GM19438 (cell line): Measurements from ENCODE around the gene RCL1.
"Not testable (repeated sequence)": the region's sequence is repeated elsewhere in the genome, so short reads cannot be mapped to it uniquely, and the experiment has no call there.

Source experiments
- ATAC-seq: cut with Tn5 transposase; IDR thresholded peaks from one replicate; pipeline ENCODE4 v1.9.1; 2021; ENCODE audit warnings: low read depth; ENCODE audit not compliant: unreplicated experiment

The RCL1 gene

DNA sequence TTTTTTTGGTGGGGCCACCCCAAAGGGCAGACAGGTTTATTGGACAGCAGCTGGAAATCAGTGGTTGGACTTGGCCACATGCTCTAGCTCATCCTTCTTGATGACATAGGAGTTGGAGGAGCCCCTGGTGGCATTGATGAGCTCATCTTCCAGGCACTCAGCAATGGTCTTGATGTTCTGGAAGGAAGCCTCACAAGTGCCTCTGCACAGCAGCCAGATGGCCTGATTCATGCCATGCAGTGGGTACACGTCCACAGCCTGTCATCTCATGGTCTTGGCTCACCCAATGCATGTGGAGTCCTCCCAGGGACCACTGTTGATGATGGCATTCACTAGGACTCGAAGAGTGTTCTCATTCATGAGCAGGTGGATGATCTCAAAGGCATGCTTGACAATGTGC is 11.3 kb upstream of the RCL1 start:
- no peak for ATAC-seq

- not testable (repeated sequence) for ATAC-seq
Observed at GRCh38 chr9:4783191-4783590, 9.6 kb upstream of the RCL1 start.

DNA sequence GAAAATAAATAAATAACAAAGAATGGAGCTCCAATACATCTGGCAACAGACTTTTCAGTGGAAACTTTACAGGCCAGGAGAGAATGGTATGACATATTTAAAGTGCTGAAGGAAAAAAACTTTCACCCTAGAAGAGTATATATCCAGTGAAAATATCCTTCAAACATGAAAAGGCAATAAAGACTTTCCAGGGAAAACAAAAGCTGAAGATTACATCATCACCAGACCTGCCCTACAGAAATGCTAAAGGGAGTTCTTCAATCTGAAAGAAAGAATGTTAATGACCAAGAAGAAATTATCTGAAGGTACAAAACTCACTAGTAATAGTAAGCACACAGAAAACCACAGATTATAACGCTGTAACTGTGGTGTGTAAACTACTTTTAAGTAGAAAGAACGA is 8.3 kb upstream of the RCL1 start:
- ATAC-seq = no peak

DNA sequence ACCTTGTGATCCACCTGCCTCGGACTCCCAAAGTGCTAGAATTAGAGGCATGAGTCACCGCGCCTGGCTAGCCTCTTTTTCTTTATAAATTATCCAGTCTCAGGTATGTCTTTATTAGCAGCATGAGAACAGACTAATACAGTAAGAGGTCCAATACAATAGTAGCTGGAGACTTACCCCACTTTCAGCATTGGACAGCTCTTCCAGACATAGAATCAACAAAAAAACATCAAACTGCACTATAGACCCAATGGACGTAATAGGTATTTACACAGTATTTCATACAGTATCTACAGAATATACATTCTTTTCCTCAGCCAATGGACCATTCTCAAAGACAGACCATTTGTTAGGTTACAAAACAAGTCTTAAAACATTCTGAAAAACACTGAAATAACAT is 6.1 kb upstream of the RCL1 start:
- no peak for ATAC-seq

DNA sequence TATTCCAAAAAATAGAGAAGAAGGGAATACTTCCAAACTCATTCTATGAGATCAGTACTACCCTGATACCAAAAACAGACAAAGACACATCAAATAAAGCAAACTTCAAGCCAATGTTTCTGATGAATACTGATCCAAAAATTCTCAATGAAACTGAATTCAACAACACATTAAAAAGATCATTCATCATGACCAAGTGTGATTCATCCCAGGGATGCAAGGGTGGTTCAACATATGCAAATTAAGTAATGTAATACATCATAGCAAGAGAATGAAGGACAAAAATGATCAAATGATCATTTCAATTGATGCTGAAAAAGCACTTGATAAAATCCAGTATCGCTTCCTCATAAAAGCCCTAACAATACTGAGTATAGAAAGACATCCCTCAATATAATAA is 4.9 kb upstream of the RCL1 start:
- ATAC-seq = no peak

DNA sequence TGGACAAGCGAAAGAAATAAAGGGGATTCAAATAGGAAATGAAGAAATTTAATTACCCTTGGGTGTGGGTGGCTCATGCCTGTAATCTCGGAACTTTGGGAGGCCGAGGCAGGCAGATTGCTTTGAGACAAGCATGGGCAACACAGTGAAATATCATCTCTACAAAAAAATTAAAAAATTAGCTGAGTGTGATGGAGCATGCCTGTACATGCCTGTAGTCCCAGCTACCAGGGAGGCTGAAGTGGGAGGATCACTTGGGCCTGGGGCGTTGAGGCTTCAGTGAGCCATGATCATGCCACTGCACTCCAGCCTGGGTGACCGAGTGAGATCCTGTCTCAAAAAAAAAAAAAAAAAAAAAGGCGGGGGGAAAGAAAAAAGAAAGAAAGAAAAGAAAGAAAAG is 4.0 kb upstream of the RCL1 start:
- no peak for ATAC-seq

- peak; percentile 38 for ATAC-seq
Observed at GRCh38 chr9:4792054-4792571, 631 bp upstream of the RCL1 start.

DNA sequence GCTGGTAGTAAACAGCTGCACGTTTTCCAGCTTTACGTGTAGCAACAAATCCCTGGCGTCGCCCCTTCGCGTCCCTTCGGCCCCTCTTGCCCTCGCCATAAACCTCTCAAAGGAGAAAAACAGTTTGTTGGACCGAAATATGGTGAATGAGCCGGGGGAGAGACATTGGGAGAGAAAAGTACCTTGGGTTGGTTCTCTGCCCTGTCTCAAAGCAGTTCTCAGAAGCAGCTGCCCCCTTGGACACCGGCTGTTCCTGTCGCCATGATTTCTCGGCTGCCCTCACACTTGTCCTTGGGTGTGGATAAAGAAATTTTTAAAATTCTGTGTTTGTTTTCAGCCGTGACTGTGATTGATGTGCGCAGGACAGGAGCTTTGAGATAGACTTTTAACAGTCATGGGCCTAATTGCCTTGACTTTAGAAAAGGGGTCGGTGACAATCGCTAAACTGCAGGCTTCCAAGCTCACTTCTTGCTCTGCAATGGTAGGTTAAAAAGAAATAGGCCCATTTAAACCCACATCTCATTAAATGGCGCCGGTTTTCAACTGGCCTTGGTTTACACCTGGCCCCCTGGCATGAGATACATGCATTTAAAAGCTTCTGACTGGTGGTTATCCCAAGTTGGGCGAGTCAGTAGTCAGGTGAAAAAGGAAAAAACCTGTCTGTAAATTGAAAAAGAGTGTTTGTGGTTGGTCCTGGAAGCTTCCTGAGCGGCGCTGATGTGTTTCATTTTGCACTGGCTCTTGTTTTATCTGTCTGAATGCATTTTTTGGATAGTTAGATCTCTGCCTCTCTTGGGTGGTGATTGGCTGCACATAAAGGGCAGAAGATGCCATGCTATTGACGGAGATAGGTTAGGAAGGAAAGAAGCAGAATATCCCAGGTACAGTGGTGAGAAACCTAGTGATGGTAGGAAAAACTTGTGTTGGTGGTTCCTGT is 983 bp downstream of the RCL1 start:
- ATAC-seq = no peak

- no peak for ATAC-seq
Observed at GRCh38 chr9:4794691-4795090, 1.9 kb downstream of the RCL1 start.

- ATAC-seq = not testable (repeated sequence)
Observed at GRCh38 chr9:4795108-4795507, 2.4 kb downstream of the RCL1 start.

DNA sequence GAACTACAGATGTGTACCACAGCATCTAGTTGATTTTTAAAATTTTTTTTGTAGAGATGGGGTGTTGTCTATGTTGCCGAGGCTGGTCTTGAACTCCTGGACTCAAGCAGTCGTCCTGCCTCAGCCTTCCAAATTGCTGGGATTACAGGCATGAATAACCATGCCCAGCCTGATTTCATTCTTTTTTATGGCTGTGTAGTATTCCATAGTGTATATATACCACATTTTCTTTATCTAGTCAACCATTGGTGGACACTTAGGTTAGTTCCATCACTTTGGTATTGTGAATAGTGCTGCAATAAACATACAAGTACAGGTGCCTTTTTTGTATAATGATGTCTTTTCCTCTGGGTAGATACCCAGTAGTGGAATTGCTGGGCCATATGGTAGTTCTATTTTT is 3.8 kb downstream of the RCL1 start:
- no peak for ATAC-seq

GRCh38 chr9:4796988-4797853 is 4.5 kb downstream of the RCL1 start:
- ATAC-seq = no peak

DNA sequence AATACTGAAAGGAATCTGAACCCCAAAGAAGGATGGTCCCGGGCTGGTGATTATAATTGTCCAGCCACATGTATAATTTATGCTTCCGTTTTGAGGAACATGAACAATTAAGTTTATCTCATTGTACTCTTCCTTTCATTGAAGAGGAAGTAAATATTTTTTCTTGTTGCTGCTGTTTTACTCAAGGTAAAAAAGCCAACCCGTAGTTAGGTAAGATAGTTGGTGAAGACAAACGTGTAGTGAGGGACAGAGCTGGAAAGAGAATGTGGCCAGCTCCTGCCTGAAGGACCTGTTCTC is 5.1 kb downstream of the RCL1 start:
- no peak for ATAC-seq

- no peak for ATAC-seq
Observed at GRCh38 chr9:4798281-4799032, 5.7 kb downstream of the RCL1 start.

DNA sequence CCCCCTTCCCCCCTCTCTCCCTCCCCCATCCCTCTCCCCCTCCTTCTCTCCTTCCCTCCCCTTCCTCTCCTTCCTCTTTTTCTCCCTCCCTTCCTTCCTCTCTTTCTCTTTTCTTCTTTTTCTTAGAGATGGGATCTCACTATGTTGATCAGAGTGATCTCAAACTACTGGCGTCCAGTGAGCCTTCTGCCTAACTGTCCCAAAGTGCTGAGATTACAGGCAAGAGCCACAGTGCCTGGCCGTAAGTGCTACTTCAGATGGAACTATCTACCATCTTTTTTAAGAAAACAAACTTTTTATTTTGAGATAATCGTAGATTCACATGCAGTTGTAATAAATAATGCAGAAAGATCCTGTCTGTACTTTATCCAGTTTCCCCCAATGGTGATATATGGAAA is 6.3 kb downstream of the RCL1 start:
- ATAC-seq = no peak

DNA sequence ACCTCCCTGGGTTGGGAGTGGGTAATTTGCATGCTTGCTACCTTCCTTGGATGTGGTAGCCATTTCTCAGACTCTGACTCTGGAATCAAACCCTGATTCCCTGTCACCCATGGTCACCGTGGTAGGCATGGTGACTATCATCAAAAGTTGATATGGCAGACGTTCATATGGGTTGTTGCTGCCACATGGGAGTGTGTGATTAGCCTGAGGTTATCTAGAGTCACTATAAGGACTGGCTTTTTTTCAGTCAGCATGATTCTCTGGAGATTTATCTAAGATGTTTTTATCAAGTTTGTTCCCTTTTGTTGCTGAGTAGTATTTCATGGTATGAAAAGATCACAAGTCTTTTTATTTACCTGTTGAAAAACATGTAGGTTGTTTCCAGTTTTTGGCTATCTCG is 7.0 kb downstream of the RCL1 start:
- ATAC-seq = no peak

- no peak for ATAC-seq
Observed at GRCh38 chr9:4801156-4801555, 8.4 kb downstream of the RCL1 start.

DNA sequence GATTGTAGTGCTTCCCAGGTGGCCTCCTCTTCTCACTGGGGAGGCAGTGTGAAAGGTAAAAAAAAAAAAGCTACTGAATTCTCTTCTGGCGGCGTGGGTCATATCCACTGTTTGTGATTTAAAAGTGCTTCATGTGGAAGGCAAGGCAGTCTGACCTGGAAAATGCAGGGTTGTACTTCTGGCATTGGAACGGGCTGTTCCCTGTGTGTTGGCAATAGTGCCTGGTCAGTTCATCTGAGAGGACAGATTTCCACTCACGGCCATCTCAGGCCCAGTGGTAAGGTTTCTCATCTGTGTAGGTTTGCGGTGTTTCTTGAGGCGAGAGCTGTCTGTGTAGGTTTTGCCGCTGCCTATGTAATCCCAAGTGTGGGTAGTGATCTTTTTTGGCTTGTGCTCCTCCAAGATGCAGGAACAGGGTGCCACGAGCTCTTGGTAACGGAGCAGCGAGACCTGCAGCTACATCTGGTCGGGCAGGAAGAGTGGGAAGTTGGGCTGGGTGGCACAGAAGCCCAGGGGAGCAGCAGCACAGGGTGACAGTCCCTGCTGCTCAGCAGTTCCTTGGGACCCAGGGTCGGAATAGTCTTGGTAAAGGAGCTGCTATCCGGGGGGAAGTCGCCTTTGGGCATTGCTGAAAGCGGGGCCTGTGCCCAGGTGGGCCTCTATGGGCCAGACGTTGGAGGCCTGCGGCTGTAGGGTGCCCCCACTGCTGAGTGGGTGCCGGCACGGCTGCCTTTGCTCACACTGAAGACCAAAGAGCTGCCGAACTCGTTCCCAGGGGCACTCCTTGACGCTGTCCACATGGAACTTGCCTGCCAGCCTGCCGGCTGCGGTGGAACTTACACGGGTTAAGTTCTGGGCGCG is 11.2 kb downstream of the RCL1 start:
- no peak for ATAC-seq

DNA sequence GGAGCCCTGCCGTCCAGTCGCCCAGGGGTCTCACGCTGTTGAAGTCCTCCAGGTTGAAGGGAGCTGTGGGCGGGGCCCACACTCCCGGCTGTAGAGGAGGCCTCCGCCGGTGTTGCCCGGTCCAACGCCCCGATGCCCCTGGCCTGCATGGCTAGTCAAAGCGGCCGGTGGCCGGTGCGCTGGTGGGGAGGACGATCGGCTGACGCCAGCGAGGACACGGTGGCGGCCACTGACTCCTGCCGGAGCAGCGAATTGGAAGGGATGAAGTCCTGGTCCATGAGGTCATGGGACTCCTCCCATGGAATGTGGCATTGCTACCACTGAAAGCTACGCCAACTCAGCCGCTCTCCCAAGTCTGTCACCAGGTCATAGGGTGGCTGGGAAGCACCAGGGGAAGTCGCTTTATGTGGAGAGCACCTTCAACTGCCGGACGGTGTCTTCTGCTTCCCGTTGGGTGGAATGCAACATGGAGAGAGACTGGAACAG is 11.8 kb downstream of the RCL1 start:
- ATAC-seq = no peak
